Endothelial cell of umbilical vein (primary cell): Measurements from ENCODE around the gene KLHL17. TPM values are rescaled to one million over a fixed set of nuclear protein-coding genes. Genes with fewer than 3 reads are reported as not detected.

Experiments used
- BruUV-seq: library from RNA; stranded (reverse); fragments of 400-500 nt; replicated peaks from 2 replicates; lab custom pipeline; 2021; lab: Mats Ljungman, UMichigan
- CTCF ChIA-PET: fragments of 300-600, 350-600 bp; sonication (Branson Sonifier 250); formaldehyde crosslinking; loops from one replicate; lab custom pipeline; 2021; ENCODE audit warnings: antibody characterized with exemption, inconsistent platforms; lab: Charles Lee
- POLR2A ChIA-PET: fragments of 300-600, 350-600 bp; sonication (Branson Sonifier 250); formaldehyde crosslinking; loops from one replicate; lab custom pipeline; 2021; ENCODE audit warnings: antibody characterized with exemption, inconsistent platforms; lab: Charles Lee
- DNase-seq: peaks from one replicate; pipeline ENCODE4 v3.0.0-alpha.2; 2011; ENCODE audit warnings: low read depth, low spot score
- FAIRE-seq: peaks from 2 replicates; lab custom pipeline; 2011; peaks lifted over from hg19 to GRCh38; lab: Jason Lieb, UNC
- H2AFZ ChIP-seq: 2 replicates; pipeline ENCODE4 v1.6.0; 2012; ENCODE audit warnings: low read depth, low read length, control low read depth, inconsistent platforms
- H3K27ac ChIP-seq: 2 replicates; pipeline ENCODE4 v1.5.1; 2011; ENCODE audit warnings: low read depth, mild to moderate bottlenecking, control low read depth, low read length, moderate library complexity; ENCODE audit not compliant: insufficient read depth
- H3K27me3 ChIP-seq, 2 experiments: 2 replicates each; pipeline versions ENCODE4 v1.6.0 to v1.6.1; 2011; ENCODE audit warnings: low read length in 2 of 2, mixed read lengths in 1 of 2; ENCODE audit not compliant: control insufficient read depth in 2 of 2, insufficient read depth in 2 of 2
- H3K36me3 ChIP-seq, 2 experiments: 2 replicates in 1 of 2; 3 replicates in 1 of 2; pipeline ENCODE4 v1.5.1; 2011; ENCODE audit warnings: low read length in 2 of 2, mild to moderate bottlenecking in 1 of 2, moderate library complexity in 1 of 2; ENCODE audit not compliant: control insufficient read depth in 2 of 2, insufficient read depth in 2 of 2; ENCODE audit errors: extremely low read depth in 1 of 2
- H3K4me1 ChIP-seq: 3 replicates; pipeline ENCODE4 v1.5.1; 2011; ENCODE audit warnings: mild to moderate bottlenecking, low read length; ENCODE audit not compliant: control insufficient read depth, insufficient read depth; ENCODE audit errors: extremely low read depth
- H3K4me2 ChIP-seq: 2 replicates; pipeline ENCODE4 v1.6.1; 2011; ENCODE audit warnings: low read length, control low read depth, mixed read lengths; ENCODE audit not compliant: insufficient read depth
- H3K4me3 ChIP-seq, 3 experiments: fragments of 200-600 bp in 1 of 3; sonication (generic), shearing (Covaris generic) in 1 of 3; replicated peaks in 1 of 3; 2 replicates each; pipeline ENCODE4 v1.5.1; 2011 to 2016; ENCODE audit warnings: control low read depth in 3 of 3, low read length in 3 of 3, mild to moderate bottlenecking in 2 of 3, inconsistent platforms in 1 of 3, low read depth in 1 of 3, moderate library complexity in 1 of 3; ENCODE audit not compliant: insufficient read depth in 1 of 3
- H3K79me2 ChIP-seq: 2 replicates; pipeline ENCODE4 v1.6.0; 2012; ENCODE audit warnings: low read length, inconsistent platforms; ENCODE audit not compliant: control insufficient read depth, insufficient read depth
- H3K9ac ChIP-seq: replicated peaks from 2 replicates; pipeline ENCODE3; 2011; ENCODE audit warnings: low read length, control low read depth; ENCODE audit not compliant: insufficient read depth; ENCODE audit errors: extremely low read depth
- H3K9me1 ChIP-seq: replicated peaks from 3 replicates; pipeline ENCODE4 v1.6.0; 2011; ENCODE audit warnings: mild to moderate bottlenecking, low read length; ENCODE audit not compliant: control insufficient read depth, insufficient read depth; ENCODE audit errors: extremely low read depth
- H3K9me3 ChIP-seq: replicated peaks from 2 replicates; pipeline ENCODE4 v1.5.1; 2012; ENCODE audit warnings: low read length, inconsistent platforms; ENCODE audit not compliant: control insufficient read depth, insufficient read depth
- H4K20me1 ChIP-seq: replicated peaks from 2 replicates; pipeline ENCODE3; 2011; ENCODE audit warnings: mild to moderate bottlenecking, low read length; ENCODE audit not compliant: control insufficient read depth, insufficient read depth; ENCODE audit errors: extremely low read depth
- CTCF ChIP-seq, 2 donors: IDR thresholded peaks; 1 replicate in 1 of 2; 2 replicates in 1 of 2; pipeline ENCODE4 v1.5.1; 2011; ENCODE audit warnings: low read length in 2 of 2, mild to moderate bottlenecking in 2 of 2, moderate library complexity in 2 of 2, control low read depth in 1 of 2, inconsistent platforms in 1 of 2, low read depth in 1 of 2; ENCODE audit not compliant: insufficient read depth in 1 of 2; ENCODE audit errors: extremely low read depth in 1 of 2
- EZH2 ChIP-seq: IDR thresholded peaks from 2 replicates; pipeline ENCODE4 v1.6.1; 2012; ENCODE audit warnings: borderline replicate concordance, low read depth, mild to moderate bottlenecking, moderate library complexity, low read length, inconsistent platforms; ENCODE audit not compliant: severe bottlenecking
- dilution Hi-C: fragments of 300-500 bp; cut with MboI; formaldehyde crosslinking; loops from one replicate; pipeline ENCODE4 v1.15.0; 2019; ENCODE audit warnings: low sequenced_read_pairs; ENCODE audit not compliant: extremely low pct_ligation_motif_present
- intact Hi-C: fragments of 100-400 bp; cut with micrococcal nuclease; formaldehyde crosslinking; loops from one replicate; pipeline ENCODE4 v1.10.0; 2022
- polyA plus RNA-seq, 4 experiments: library from polyadenylated mRNA; depleted of rRNA in 3 of 4; stranded (reverse) in 3 of 4; unstranded in 1 of 4; fragments of >200 nt; gene quantifications; 2 replicates each; pipeline versions ENCODE4 v1.2.1 to v1.2.3, GENCODE V29; 2011 to 2012; ENCODE audit warnings: missing spikeins in 1 of 4
- total RNA-seq: library from RNA; stranded (reverse); gene quantifications from 2 replicates; pipeline ENCODE4 v1.2.3, GENCODE V29; 2021

KLHL17 gene
- total and polyA plus RNA-seq, 2 donors (not counting 3 experiments of a cell fraction or from before 2014, with no cell fraction given), result 27.0 to 30.1 TPM

- POLR2A ChIA-PET, result no interaction called here
- no peak overlapping the region for H3K4me3 ChIP-seq
These were observed 23.6 kb downstream of the KLHL17 start for GRCh38 chr1:983798-984475.

More at GRCh38 chr1:983798-984475, 23.6 kb downstream of the KLHL17 start:
- no peaks in the 10 kb centered on the region for H3K9me3 ChIP-seq
- CTCF ChIA-PET, result interaction anchor here (0.5 to 5.1 kb wide), 34 partner anchors 8 to 309 kb away, joined by 3 to 77 read pairs (median 5); partner anchors contain the start of genes HES4, ISG15, NOC2L and PLEKHN1
- peak; percentile 31 for FAIRE-seq
- H3K9ac ChIP-seq, result no peak overlapping the region
- no peak for DNase-seq
- no peaks in the 10 kb centered on the region for H3K4me1 ChIP-seq
- intact Hi-C loops (loop anchor here (1.0 to 2.0 kb wide), 3 partner anchors 78 to 306 kb away; partner anchors contain the start of gene C1orf159), dilution Hi-C loops (no loop called here)
- no peak overlapping the region for H3K27ac ChIP-seq
- no peaks in the 10 kb centered on the region for H3K9me1 ChIP-seq
- H4K20me1 ChIP-seq, result no peaks in the 10 kb centered on the region
- H2AFZ ChIP-seq, result no peak overlapping the region
- H3K36me3 ChIP-seq, result no peaks in the 10 kb centered on the region
- no peaks in the 10 kb centered on the region for H3K79me2 ChIP-seq
- peaks cover 2 to 3% of the 10 kb centered on the region in 2 experiments for H3K27me3 ChIP-seq
- BruUV-seq, result no TSS peak
- no peak overlapping the region for H3K4me2 ChIP-seq
- no peak for TF ChIP-seq EZH2
- TF ChIP-seq CTCF (IDR thresholded peaks at IDR 0.05; ENCODE audit: extremely low read depth in 1 of 2, insufficient read depth in 1 of 2, low read depth in 1 of 2, low read length in 2 of 2), result peak; percentile 30 to 92
